Right lobe of liver (tissue), 6 donors: Measurements from ENCODE around the gene SYNGR3. TPM values are rescaled to one million over a fixed set of nuclear protein-coding genes. Genes with fewer than 3 reads are reported as not detected.

Source experiments
- ATAC-seq, 4 donors: fragments of 200-7000 bp; cut with Tn5 transposase; one replicate each; pipeline ENCODE4 v1.9.1; 2020; ENCODE audit warnings: mild to moderate bottlenecking in 4 of 4, moderate library complexity in 4 of 4
- DNase-seq, 3 donors: peaks; one replicate each; pipeline ENCODE4 v3.0.0-alpha.2; 2020
- H3K27ac ChIP-seq, 3 donors: fragments of 200-600 bp; one replicate each; pipeline ENCODE4 v1.8.0; 2022
- H3K27me3 ChIP-seq, 2 donors: fragments of 200-600 bp; one replicate each; pipeline ENCODE4 v1.8.0; 2022
- H3K36me3 ChIP-seq, 4 donors: fragments of 200-600 bp; sonication (generic) in 1 of 4; one replicate each; pipeline versions ENCODE4 v1.5.1 to v1.8.0; 2017 to 2022; ENCODE audit warnings: control low read depth in 1 of 4
- H3K4me1 ChIP-seq, 4 donors: fragments of 200-600 bp; sonication (generic) in 1 of 4; one replicate each; pipeline versions ENCODE4 v1.5.1 to v1.8.0; 2017 to 2022; ENCODE audit warnings: control low read depth in 1 of 4
- H3K4me3 ChIP-seq, 3 donors: fragments of 200-600 bp; one replicate each; pipeline ENCODE4 v1.8.0; 2022
- H3K9me3 ChIP-seq, 4 donors: fragments of 200-600 bp; sonication (generic) in 1 of 4; one replicate each; pipeline versions ENCODE4 v1.5.1 to v1.8.0; 2017 to 2022; ENCODE audit warnings: control low read depth in 1 of 4
- POLR2A ChIP-seq: fragments of 450-650 bp; IDR thresholded peaks from one replicate; pipeline ENCODE4 v1.6.1; 2017; ENCODE audit warnings: antibody characterized with exemption, mild to moderate bottlenecking
- WGBS: methylation state at CpG from one replicate; pipeline ENCODE4 v1.1.6; 2018; ENCODE audit warnings: low coverage, low lambda C conversion rate; ENCODE audit not compliant: insufficient coverage; ENCODE audit errors: missing lambda C conversion rate; 5-methylcytosine and 5-hydroxymethylcytosine counted together
- intact Hi-C, 2 donors: fragments of 100-400 bp; cut with DNase I; formaldehyde crosslinking; loops; one replicate each; pipeline versions ENCODE4 v1.11.2 to v1.14.1; 2022
- total RNA-seq, 6 experiments: library from RNA; depleted of rRNA in 2 of 6; stranded (reverse); fragments of >200 nt in 2 of 6; fragmentation: NEBNext Ultra II Directional in 3 of 6; extraction: Animal tissue kit (Norgen Biotek cat#: 25700) in 3 of 6; gene quantifications; one replicate each; pipeline versions ENCODE4 v1.1.0 to v1.2.4, GENCODE V29; 2016 to 2023
- TF ChIP-seq, protein P1 (sequence below), 4 donors: fragments of 200-600 bp in 3 of 4; fragments of 450-650 bp in 1 of 4; IDR thresholded peaks; one replicate each; pipeline versions ENCODE4 v1.5.1 to v1.8.0; 2016 to 2022; ENCODE audit warnings: antibody characterized with exemption in 4 of 4, mild to moderate bottlenecking in 2 of 4
- donor health status: DM: no; HTN: yes; CAD: no.
- donor health status: DM: no; HTN: no; CAD: no.
- donor health status: DM: no; HTN: no; CAD: no.
- donor health status: DM: no; HTN: yes; CAD: no.
- donor health status: DM: no; HTN: yes; CAD: no.

SYNGR3 gene
- total RNA-seq, 6 experiments from 2014 or later, result 0.22 TPM; not detected in 5

- no peaks in the 10 kb centered on the region for H3K27me3 ChIP-seq
- intact Hi-C loops, result no loop called here
Measured at GRCh38 chr16:1980030-1980769, 9.6 kb upstream of the SYNGR3 start.

DNA sequence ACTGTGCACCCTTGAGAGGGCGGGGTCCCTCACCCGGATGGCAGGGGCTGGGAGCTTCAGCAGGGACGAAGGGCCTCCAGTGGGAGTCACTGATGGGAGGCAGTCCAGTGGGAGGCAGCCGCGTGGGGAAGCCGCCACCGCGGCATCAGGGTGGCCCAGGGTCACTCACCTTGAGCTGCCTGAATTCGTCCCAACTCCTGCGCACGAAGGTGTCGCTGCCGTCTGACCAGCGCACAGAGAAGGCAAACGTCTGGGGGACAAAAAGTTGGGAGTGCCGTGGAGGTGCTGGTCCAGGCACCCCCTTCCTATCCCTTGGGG lies 9.0 kb upstream of the SYNGR3 start:
- TF ChIP-seq, protein P1, sequence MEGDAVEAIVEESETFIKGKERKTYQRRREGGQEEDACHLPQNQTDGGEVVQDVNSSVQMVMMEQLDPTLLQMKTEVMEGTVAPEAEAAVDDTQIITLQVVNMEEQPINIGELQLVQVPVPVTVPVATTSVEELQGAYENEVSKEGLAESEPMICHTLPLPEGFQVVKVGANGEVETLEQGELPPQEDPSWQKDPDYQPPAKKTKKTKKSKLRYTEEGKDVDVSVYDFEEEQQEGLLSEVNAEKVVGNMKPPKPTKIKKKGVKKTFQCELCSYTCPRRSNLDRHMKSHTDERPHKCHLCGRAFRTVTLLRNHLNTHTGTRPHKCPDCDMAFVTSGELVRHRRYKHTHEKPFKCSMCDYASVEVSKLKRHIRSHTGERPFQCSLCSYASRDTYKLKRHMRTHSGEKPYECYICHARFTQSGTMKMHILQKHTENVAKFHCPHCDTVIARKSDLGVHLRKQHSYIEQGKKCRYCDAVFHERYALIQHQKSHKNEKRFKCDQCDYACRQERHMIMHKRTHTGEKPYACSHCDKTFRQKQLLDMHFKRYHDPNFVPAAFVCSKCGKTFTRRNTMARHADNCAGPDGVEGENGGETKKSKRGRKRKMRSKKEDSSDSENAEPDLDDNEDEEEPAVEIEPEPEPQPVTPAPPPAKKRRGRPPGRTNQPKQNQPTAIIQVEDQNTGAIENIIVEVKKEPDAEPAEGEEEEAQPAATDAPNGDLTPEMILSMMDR (IDR thresholded peaks at IDR 0.05), result no peak
- TF ChIP-seq POLR2A, result no peak
- DNase-seq (no peak), ATAC-seq (no peak)
- H3K4me1 ChIP-seq, result peaks cover 0 to 18% (median 8%) of the 10 kb centered on the region in 4 donors
- peaks cover 0 to 27% (median 7%) of the 10 kb centered on the region in 4 donors for H3K36me3 ChIP-seq
- H3K9me3 ChIP-seq, result no peaks in the 10 kb centered on the region
- 47% methylated on average over 5 of the region's 16 CpGs for WGBS
- no peak overlapping the region for H3K4me3 ChIP-seq
- no peaks in the 10 kb centered on the region for H3K27me3 ChIP-seq
- H3K27ac ChIP-seq, result no peak overlapping the region
- intact Hi-C loops, result no loop called here

More at GRCh38 chr16:1980030-1980769, 9.6 kb upstream of the SYNGR3 start:
- WGBS, result 52% methylated on average over 3 of the region's 53 CpGs
- no peak for TF ChIP-seq POLR2A
- TF ChIP-seq, protein P1 (IDR thresholded peaks at IDR 0.05), result no peak
- Histone ChIP-seq H3K4me3 (no peak overlapping the region), H3K27ac (no peak overlapping the region), H3K9me3 (no peaks in the 10 kb centered on the region), H3K4me1 (peaks cover 0 to 16% (median 8%) of the 10 kb centered on the region in 4 donors), H3K36me3 (peaks cover 0 to 27% (median 10%) of the 10 kb centered on the region in 4 donors)
- DNase-seq, result no peak
- ATAC-seq, result no peak

GRCh38 chr16:1981398-1981836 lies 8.4 kb upstream of the SYNGR3 start, which contains the start of gene NOXO1:
NOXO1 (minus strand) TSS chr16:1981469; CDS start chr16:1981179, 290 bp downstream.
- no peaks in the 10 kb centered on the region for H3K27me3 ChIP-seq
- WGBS, result 45% methylated on average over 2 of the region's 6 CpGs
- H3K9me3 ChIP-seq, result no peaks in the 10 kb centered on the region
- no peak within 1 kb of the TSS for H3K27ac ChIP-seq
- peaks cover 0 to 18% (median 8%) of the 10 kb centered on the region in 4 donors for H3K4me1 ChIP-seq
- TF ChIP-seq, protein P1 (IDR thresholded peaks at IDR 0.05), result no peak
- no peak for TF ChIP-seq POLR2A
- DNase-seq (no peak), ATAC-seq (no peak)
- intact Hi-C loops, result no loop called here
- H3K36me3 ChIP-seq, result peaks cover 0 to 29% (median 3%) of the 10 kb centered on the region in 4 donors
- no peak within 1 kb of the TSS for H3K4me3 ChIP-seq

DNA sequence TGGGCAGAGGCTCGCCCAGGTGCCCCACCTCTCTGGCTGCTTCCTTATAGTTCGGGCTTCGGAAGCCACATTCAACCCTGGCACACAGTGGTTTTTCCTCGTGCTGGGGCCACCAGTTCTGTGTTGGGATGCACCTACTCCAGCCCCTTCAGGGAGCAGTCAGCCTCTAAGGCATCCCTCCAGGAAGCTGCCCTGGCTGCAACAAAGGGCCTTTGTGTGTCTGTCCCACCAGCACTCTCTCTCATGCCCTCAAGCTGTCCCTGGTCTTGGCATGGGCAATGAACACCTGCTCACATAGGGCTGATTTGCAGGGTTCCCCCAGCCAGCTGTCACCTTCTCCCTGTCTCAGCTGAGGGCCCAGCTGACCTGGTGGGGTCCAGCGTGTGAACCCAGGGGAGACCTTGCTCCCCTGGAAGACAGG lies 7.7 kb upstream of the SYNGR3 start:
- H3K27me3 ChIP-seq, result no peaks in the 10 kb centered on the region
- WGBS, result 80% methylated on average over 1 of the region's 5 CpGs
- H3K4me1 ChIP-seq, result peaks cover 0 to 18% (median 8%) of the 10 kb centered on the region in 4 donors
- H3K4me3 ChIP-seq, result no peak overlapping the region
- H3K27ac ChIP-seq, result no peak overlapping the region
- TF ChIP-seq POLR2A, result no peak
- TF ChIP-seq, protein P1 (IDR thresholded peaks at IDR 0.05), result no peak
- H3K9me3 ChIP-seq, result no peaks in the 10 kb centered on the region
- intact Hi-C loops, result no loop called here
- DNase-seq, result no peak
- ATAC-seq, result no peak
- H3K36me3 ChIP-seq, result peaks cover 0 to 26% (median 0%) of the 10 kb centered on the region in 4 donors
